GM18873 (cell line): ENCODE measurements around the gene ADAM23.
A peak's percentile ranks its signal among the peaks of the same experiment; 100 is the strongest.

Experiments
- ATAC-seq: cut with Tn5 transposase; IDR thresholded peaks from one replicate; pipeline ENCODE4 v1.9.1; 2021; ENCODE audit warnings: mild to moderate bottlenecking, moderate library complexity, moderate number of reproducible peaks; ENCODE audit not compliant: unreplicated experiment, low FRiP score

Gene ADAM23

GRCh38 chr2:206442474-206442832 lies 879 bp upstream of the ADAM23 start:
- no peak for ATAC-seq

GRCh38 chr2:206443735-206444527 lies 599 bp downstream of the ADAM23 start:
- ATAC-seq, result no peak

GRCh38 chr2:206445948-206446347 lies 2.6 kb downstream of the ADAM23 start:
- no peak for ATAC-seq

GRCh38 chr2:206452242-206452641 lies 8.9 kb downstream of the ADAM23 start:
- peak; percentile 70 for ATAC-seq

GRCh38 chr2:206452750-206453149 lies 9.4 kb downstream of the ADAM23 start:
- no peak for ATAC-seq

GRCh38 chr2:206456078-206456754 lies 12.9 kb downstream of the ADAM23 start:
- no peak for ATAC-seq

GRCh38 chr2:206457188-206457634 lies 13.9 kb downstream of the ADAM23 start:
- ATAC-seq, result peak; percentile 93

GRCh38 chr2:206462240-206462854 lies 19.0 kb downstream of the ADAM23 start:
- no peak for ATAC-seq

GRCh38 chr2:206463685-206464084 lies 20.4 kb downstream of the ADAM23 start:
- ATAC-seq, result no peak

- ATAC-seq, result no peak
Measured at GRCh38 chr2:206464597-206464996, 21.3 kb downstream of the ADAM23 start.

- no peak for ATAC-seq
Measured at GRCh38 chr2:206471524-206472062, 28.3 kb downstream of the ADAM23 start.

- ATAC-seq, result no peak
Measured at GRCh38 chr2:206472094-206472493, 28.8 kb downstream of the ADAM23 start.

- no peak for ATAC-seq
Measured at GRCh38 chr2:206474099-206474498, 30.8 kb downstream of the ADAM23 start.

GRCh38 chr2:206477296-206477695 lies 34.0 kb downstream of the ADAM23 start:
- ATAC-seq, result no peak

GRCh38 chr2:206478340-206478739 lies 35.0 kb downstream of the ADAM23 start:
- no peak for ATAC-seq

- no peak for ATAC-seq
Measured at GRCh38 chr2:206480161-206480560, 36.8 kb downstream of the ADAM23 start.

- ATAC-seq, result no peak
Measured at GRCh38 chr2:206480620-206481019, 37.3 kb downstream of the ADAM23 start.

- ATAC-seq, result no peak
Measured at GRCh38 chr2:206481056-206481455, 37.7 kb downstream of the ADAM23 start.

- ATAC-seq, result no peak
Measured at GRCh38 chr2:206482123-206482522, 38.8 kb downstream of the ADAM23 start.

GRCh38 chr2:206482633-206483032 lies 39.3 kb downstream of the ADAM23 start:
- ATAC-seq, result no peak

GRCh38 chr2:206488053-206488452 lies 44.7 kb downstream of the ADAM23 start:
- no peak for ATAC-seq
